ENCODE data around the gene BRSK1. TPM values are rescaled to one million over a fixed set of nuclear protein-coding genes. Genes with fewer than 3 reads are reported as not detected.

BRSK1 gene
- total RNA-seq, 1 experiment from 2014 or later: 6.3 TPM

DNA sequence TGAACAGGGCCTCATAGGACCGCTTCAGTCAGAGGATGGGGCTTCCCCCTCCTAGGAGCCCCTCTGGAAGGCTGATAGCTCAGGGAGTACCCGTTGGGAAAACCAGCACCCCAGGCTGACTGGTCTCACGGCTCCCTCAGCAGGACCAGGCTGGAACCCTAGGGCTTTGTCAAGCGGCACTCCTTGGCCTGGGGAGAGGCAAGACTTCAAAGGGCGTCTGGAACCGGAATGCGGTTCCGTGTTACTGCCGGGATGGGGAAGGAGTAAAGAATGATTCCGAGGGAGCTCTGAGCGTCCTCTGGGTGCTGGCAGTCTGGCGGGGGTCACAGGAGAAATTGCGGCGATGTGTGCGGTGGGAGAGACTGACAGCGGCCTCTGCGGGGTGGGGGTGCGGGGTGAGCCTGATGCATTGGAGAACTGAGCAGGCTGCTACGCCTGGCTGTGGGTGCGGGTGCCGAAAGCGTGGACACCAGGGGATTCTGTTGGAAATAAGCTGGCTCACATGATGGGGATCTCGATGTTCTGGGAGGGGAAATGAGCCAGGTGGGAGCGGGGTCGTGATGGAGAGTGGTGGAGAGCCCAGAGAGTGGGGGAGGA, 68.8 kb downstream of the BRSK1 start:
- DNase-seq (ENCODE audit: low read depth): no peak

DNA sequence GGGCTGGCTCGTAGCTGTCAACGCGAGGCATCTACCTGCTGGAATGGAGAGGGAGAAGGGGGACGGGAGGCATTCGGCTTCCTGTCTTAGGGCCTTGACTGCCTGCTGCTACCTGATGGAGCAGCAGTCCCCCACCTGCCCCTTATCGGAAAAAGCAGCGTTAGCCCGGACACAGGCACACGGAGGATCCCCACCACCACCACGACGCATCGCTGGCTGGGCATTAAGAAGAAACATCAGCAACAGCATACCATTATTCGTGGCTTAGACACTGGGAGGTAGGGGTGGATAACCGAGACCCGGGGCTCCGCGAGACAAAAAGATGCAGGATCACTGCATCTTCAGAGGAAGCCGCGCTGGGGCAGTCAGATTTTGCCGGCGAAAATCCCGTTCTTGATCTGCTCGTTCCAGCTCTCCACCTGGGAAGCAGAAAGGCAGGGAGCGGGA, 69.6 kb downstream of the BRSK1 start:
- DNase-seq (ENCODE audit: low read depth): no peak

DNA sequence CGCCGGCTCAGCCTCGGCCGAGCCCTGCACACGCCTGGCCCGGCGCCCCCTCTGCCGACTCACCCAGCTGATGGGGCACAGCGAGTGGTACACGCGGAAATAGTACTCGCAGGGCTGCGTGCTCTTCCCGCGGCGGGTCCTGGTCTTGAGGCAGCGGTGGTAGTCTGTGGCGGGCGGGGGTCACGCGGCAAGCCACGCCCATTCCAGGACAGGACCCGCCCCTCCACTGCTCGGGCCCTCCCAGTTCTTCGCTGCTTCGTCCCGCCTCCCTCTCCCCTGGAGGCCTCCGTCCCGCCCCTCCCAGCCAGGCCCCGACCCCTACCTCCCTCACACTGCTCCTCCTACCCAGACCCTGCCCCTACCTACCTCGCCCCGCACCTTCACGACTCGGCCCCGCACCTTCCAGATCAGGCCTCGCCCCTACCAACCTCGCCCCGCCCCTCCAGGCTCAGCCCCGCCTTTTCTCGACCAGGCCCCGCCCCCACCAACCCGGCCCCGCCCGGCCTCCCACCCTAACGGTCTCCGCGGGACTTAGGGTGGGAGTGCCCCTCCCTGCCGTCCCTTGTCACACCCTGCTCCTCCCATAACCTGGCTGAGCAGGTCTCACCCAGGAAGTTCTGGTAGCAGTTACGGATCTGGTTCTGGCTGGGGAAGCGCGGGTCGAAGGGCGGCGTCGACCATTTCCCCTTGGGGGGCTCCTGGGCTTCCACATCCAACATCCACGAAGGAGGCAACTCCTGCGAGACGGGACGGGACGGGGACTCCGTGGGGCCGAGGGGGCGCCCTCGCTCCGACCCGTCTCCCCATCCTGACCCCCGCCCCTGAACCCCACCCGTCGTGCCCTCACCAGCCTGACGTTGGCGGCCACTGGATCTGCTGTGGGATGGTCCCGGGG, 70.3 kb downstream of the BRSK1 start:
- peak; percentile 73 for DNase-seq (ENCODE audit: low read depth)

DNA sequence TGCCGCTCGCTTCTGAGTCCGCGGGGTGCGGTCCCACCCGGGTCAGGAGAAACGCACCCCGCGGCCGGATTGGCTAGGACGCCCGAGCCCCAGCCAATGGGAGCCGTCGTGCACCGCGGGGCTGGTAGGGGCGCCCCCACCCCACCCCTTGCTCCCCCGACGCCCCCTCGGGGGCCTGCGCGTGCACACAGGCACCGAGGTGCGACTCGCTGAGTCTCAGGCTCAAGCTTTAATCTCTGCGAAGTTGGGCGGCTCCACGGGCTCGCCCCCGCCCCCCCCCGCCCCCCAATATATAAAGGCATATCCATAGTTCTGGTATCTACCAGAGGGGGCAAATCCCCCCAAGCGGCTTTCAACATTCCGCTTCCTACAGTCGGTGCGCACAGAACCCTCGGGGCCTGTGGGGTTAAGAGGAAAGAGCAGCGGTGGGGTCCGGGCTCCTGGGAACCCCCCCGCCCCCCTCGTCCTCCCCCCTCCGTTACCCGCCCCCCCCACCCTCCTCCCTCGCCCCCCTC, 71.0 kb downstream of the BRSK1 start, which contains the start of gene COX6B2:
COX6B2 (minus strand) TSS at position 22 of the 515 bp plus-strand sequence. CDS start 198 bp downstream, outside the sequence.
- no peak for DNase-seq (ENCODE audit: low read depth)

DNA sequence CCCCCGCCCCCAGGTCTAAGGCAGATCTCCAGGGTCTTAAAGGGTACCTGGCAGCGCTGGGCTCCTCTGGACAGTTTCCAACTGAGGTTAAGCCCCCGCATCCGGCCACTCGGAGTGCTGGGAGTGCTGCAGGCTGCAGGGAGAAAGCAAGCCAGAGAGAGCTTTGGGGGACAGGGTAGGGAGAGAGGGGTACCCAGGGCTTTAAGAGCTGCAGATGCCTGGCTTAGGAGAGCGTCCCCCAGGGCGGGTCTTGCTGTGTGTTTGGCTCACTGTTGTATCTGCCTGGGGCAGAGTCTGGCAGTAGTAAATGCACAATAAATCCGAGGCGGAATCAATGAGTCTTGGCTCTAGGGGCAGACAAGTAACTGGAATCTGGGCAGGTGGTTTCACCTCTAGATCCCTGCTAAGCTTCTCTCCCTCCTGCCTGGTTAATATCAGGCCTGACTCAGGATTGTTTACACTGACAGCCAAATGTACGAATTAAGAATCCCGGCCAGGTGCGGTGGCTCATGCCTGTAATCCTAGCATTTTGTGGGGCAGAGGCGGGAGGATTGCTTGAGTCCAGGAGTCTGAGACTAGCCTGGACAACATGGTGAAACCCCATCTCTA, 71.5 kb downstream of the BRSK1 start:
- no peak for DNase-seq (ENCODE audit: low read depth)

DNA sequence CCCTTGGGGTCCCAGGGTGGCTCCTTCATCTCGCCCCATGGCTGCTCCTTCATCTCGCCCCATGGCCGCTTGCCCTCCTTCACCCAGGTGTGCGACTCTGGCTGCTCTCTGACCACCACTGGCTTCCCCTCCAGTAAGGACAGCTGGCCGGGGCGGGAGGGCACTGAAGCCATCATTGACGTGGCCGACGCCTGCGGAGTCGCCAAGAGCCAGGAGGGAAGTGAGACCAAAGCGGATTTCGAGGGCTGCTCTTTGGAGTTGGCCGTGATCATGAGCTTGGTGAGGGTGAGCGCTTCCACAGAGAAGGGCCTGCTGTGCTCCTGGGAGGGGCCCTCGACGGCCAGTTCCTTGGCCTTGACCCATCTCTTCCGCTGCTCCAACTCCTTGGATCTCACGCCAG, 74.7 kb downstream of the BRSK1 start:
- no peak for DNase-seq (ENCODE audit: low read depth)

DNA sequence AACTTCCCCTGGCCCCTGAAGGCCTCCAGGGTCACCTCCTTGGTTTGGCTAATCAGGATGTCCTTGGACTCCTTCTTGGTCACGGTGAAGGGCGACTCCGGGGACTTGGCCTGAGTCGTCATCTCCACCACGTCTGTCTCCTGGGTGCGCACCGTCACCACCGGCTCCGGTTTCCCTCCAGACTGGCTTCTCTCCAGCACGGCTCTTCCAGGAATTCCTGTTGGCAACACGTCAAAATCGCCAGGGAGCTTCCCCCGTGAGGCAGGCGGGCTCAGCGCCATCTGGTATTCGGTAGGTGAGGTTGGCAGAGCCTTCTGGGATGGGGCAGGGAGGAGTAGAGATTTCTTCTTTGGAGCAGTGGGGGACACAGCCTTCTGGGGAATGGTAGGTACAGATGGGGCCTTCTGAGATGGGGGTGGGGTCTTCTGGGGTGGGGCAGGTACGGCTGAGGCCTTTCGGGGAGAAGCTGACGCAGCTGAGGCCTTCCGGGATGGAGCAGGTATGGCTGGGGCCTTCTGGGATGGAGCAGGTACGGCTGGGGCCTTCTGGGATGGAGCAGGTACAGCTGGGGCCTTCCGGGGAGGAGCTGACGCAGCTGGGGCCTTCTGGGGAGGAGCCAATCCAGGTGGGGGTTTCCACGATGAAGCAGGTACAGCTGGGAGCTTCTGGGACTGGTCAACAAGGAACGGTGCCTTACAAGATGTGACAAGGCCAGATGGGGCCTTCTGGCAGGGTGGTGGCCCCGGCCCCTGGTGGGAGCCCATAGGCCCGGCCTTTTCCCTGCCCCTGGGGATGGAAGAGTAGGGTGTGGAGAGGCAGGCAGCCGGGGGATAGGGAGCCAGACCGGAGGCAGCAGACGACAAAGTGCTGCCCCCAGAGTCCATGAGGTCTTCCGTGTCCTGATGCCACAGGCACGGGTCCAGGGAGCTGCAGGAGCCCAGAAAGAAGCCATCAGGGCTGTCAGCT, 75.4 kb downstream of the BRSK1 start:
- DNase-seq (ENCODE audit: low read depth): no peak

DNA sequence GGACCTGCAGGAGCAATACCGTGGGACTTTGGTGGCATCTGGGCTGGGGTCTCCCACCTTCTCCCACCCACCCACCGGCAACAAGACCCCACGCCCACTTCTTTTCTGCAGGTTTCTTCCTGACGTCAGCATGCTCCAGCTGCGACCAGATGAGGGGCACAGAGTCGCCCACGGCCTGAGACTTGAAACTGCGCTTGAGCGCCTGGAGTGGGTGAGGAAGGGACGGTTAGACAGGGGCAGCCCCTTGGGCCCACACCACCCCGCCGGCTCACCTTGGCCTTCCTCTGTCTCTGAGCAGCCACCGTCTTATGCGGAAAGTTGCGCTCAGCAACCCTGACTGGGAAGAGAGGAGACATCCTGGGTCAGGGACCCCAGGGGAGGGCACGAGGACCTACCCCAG, 77.1 kb downstream of the BRSK1 start:
- no peak for DNase-seq (ENCODE audit: low read depth)

Other genes starting within 250 kb of the BRSK1 start
- gene GP6, start 245.7 kb upstream of the BRSK1 start, total RNA-seq (2014; rRNA removed; shearing (Covaris generic)): 0.91 TPM in 1 of 2 replicates, not detected in the other
- gene RDH13, start 220.8 kb upstream of the BRSK1 start, total RNA-seq (2014; rRNA removed; shearing (Covaris generic)): 14.1 and 17.0 TPM in 2 replicates
- 1.6 and 4.9 TPM in 2 replicates for gene EPS8L1, start 208.1 kb upstream of the BRSK1 start, total RNA-seq (2014; rRNA removed; shearing (Covaris generic))
- gene PPP1R12C, start 166.4 kb upstream of the BRSK1 start, total RNA-seq (2014; rRNA removed; shearing (Covaris generic)): 41.5 and 44.2 TPM in 2 replicates
- gene TNNT1, start 134.8 kb upstream of the BRSK1 start, total RNA-seq (2014; rRNA removed; shearing (Covaris generic)): 22.5 and 23.9 TPM in 2 replicates
- gene TNNI3, start 126.3 kb upstream of the BRSK1 start, total RNA-seq (2014; rRNA removed; shearing (Covaris generic)): 0.80 TPM in 1 of 2 replicates, not detected in the other
- 3.1 and 7.1 TPM in 2 replicates for gene DNAAF3, start 117.4 kb upstream of the BRSK1 start, total RNA-seq (2014; rRNA removed; shearing (Covaris generic))
- 0.12 TPM in 1 of 2 replicates, not detected in the other for gene SYT5, start 103.7 kb upstream of the BRSK1 start, total RNA-seq (2014; rRNA removed; shearing (Covaris generic))
- 4.1 and 8.6 TPM in 2 replicates for gene PTPRH, start 74.5 kb upstream of the BRSK1 start, total RNA-seq (2014; rRNA removed; shearing (Covaris generic))
- gene TMEM86B, start 55.2 kb upstream of the BRSK1 start, total RNA-seq (2014; rRNA removed; shearing (Covaris generic)): 0.95 and 1.8 TPM in 2 replicates
- gene PPP6R1, start 25.0 kb upstream of the BRSK1 start, total RNA-seq (2014; rRNA removed; shearing (Covaris generic)): 26.5 and 38.0 TPM in 2 replicates
- gene HSPBP1, start 3.9 kb upstream of the BRSK1 start, total RNA-seq (2014; rRNA removed; shearing (Covaris generic)): 104 and 113 TPM in 2 replicates
- gene TMEM150B, start 41.3 kb downstream of the BRSK1 start, total RNA-seq (2014; rRNA removed; shearing (Covaris generic)): not detected in 2 replicates
- 8.5 and 8.9 TPM in 2 replicates for gene KMT5C, start 55.9 kb downstream of the BRSK1 start, total RNA-seq (2014; rRNA removed; shearing (Covaris generic))
- gene COX6B2, start 70.7 kb downstream of the BRSK1 start, total RNA-seq (2014; rRNA removed; shearing (Covaris generic)): not detected in 2 replicates
- gene GARIN5B, start 79.3 kb downstream of the BRSK1 start, total RNA-seq (2014; rRNA removed; shearing (Covaris generic)): not detected in 2 replicates
- gene IL11, start 86.5 kb downstream of the BRSK1 start, total RNA-seq (2014; rRNA removed; shearing (Covaris generic)): 56.5 and 60.4 TPM in 2 replicates
- not detected in 2 replicates for gene TMEM190, start 92.8 kb downstream of the BRSK1 start, total RNA-seq (2014; rRNA removed; shearing (Covaris generic))
- gene TMEM238, start 100.3 kb downstream of the BRSK1 start, total RNA-seq (2014; rRNA removed; shearing (Covaris generic)): 3.3 and 3.9 TPM in 2 replicates
- 633 and 816 TPM in 2 replicates for gene RPL28, start 101.9 kb downstream of the BRSK1 start, total RNA-seq (2014; rRNA removed; shearing (Covaris generic))
- gene UBE2S, start 123.8 kb downstream of the BRSK1 start, total RNA-seq (2014; rRNA removed; shearing (Covaris generic)): 317 and 338 TPM in 2 replicates
- gene SHISA7, start 159.3 kb downstream of the BRSK1 start, total RNA-seq (2014; rRNA removed; shearing (Covaris generic)): not detected in 2 replicates
- 134 and 140 TPM in 2 replicates for gene ISOC2, start 177.6 kb downstream of the BRSK1 start, total RNA-seq (2014; rRNA removed; shearing (Covaris generic))
- gene C19orf85, start 180.8 kb downstream of the BRSK1 start, total RNA-seq (2014; rRNA removed; shearing (Covaris generic)): not detected in 2 replicates
- gene ZNF628, start 192.6 kb downstream of the BRSK1 start, total RNA-seq (2014; rRNA removed; shearing (Covaris generic)): 1.7 and 3.4 TPM in 2 replicates
- gene NAT14, start 201.2 kb downstream of the BRSK1 start, total RNA-seq (2014; rRNA removed; shearing (Covaris generic)): 22.5 and 23.2 TPM in 2 replicates
- gene SSC5D, start 204.4 kb downstream of the BRSK1 start, total RNA-seq (2014; rRNA removed; shearing (Covaris generic)): 1.4 and 2.2 TPM in 2 replicates

Data from Daoy (cell line).